ENCODE measurements around the gene INPP5E.
A peak's percentile ranks its signal among the peaks of the same experiment; 100 is the strongest.

Gene INPP5E

GRCh38 chr9:136439481-136440408 lies at the start of gene INPP5E:
Gene INPP5E (minus strand): TSS chr9:136439845. CDS start chr9:136439419, 426 bp downstream.
- H3K27me3 ChIP-seq (ENCODE audit: insufficient read depth, low read length): no peaks in the 10 kb centered on the region
- H3K4me1 ChIP-seq (ENCODE audit: insufficient read depth, low read length): peaks cover 25% of the 10 kb centered on the region
- peak within 1 kb of the TSS; percentile 82 for H3K4me3 ChIP-seq (ENCODE audit: low read length)
- H3K9me3 ChIP-seq (ENCODE audit: low read length): no peaks in the 10 kb centered on the region
- peaks cover 51% of the 10 kb centered on the region for H3K36me3 ChIP-seq (ENCODE audit: insufficient read depth, low read length)
- H2AFZ ChIP-seq (ENCODE audit: low read depth, low read length): peak within 1 kb of the TSS; percentile 72

GRCh38 chr9:136488247-136489214 lies 48.9 kb upstream of the INPP5E start:
- no peak overlapping the region for H3K4me3 ChIP-seq (ENCODE audit: low read length)
- no peaks in the 10 kb centered on the region for H3K9me3 ChIP-seq (ENCODE audit: low read length)
- no peaks in the 10 kb centered on the region for H3K36me3 ChIP-seq (ENCODE audit: insufficient read depth, low read length)
- no peaks in the 10 kb centered on the region for H3K27me3 ChIP-seq (ENCODE audit: insufficient read depth, low read length)
- no peak overlapping the region for H2AFZ ChIP-seq (ENCODE audit: low read depth, low read length)
- peaks cover 28% of the 10 kb centered on the region for H3K4me1 ChIP-seq (ENCODE audit: insufficient read depth, low read length)

- no peaks in the 10 kb centered on the region for H3K9me3 ChIP-seq (ENCODE audit: low read length)
- H3K36me3 ChIP-seq (ENCODE audit: insufficient read depth, low read length): no peaks in the 10 kb centered on the region
- no peak overlapping the region for H3K4me3 ChIP-seq (ENCODE audit: low read length)
- peaks cover 28% of the 10 kb centered on the region for H3K4me1 ChIP-seq (ENCODE audit: insufficient read depth, low read length)
- H2AFZ ChIP-seq (ENCODE audit: low read depth, low read length): no peak overlapping the region
- no peaks in the 10 kb centered on the region for H3K27me3 ChIP-seq (ENCODE audit: insufficient read depth, low read length)
These were observed 48.0 kb upstream of the INPP5E start for GRCh38 chr9:136487672-136488071.

GRCh38 chr9:136486823-136487620 lies 47.4 kb upstream of the INPP5E start:
- Histone ChIP-seq H3K4me1 (ENCODE audit: insufficient read depth, low read length) (peaks cover 29% of the 10 kb centered on the region), H3K4me3 (ENCODE audit: low read length) (no peak overlapping the region), H3K9me3 (ENCODE audit: low read length) (no peaks in the 10 kb centered on the region), H3K36me3 (ENCODE audit: insufficient read depth, low read length) (no peaks in the 10 kb centered on the region), H2AFZ (ENCODE audit: low read depth, low read length) (no peak overlapping the region), H3K27me3 (ENCODE audit: insufficient read depth, low read length) (no peaks in the 10 kb centered on the region)

GRCh38 chr9:136486131-136486530 lies 46.5 kb upstream of the INPP5E start:
- no peaks in the 10 kb centered on the region for H3K9me3 ChIP-seq (ENCODE audit: low read length)
- H3K4me3 ChIP-seq (ENCODE audit: low read length): no peak overlapping the region
- H3K4me1 ChIP-seq (ENCODE audit: insufficient read depth, low read length): peaks cover 37% of the 10 kb centered on the region
- no peak overlapping the region for H2AFZ ChIP-seq (ENCODE audit: low read depth, low read length)
- no peaks in the 10 kb centered on the region for H3K27me3 ChIP-seq (ENCODE audit: insufficient read depth, low read length)
- H3K36me3 ChIP-seq (ENCODE audit: insufficient read depth, low read length): no peaks in the 10 kb centered on the region

GRCh38 chr9:136485049-136486045 lies 45.7 kb upstream of the INPP5E start:
- H3K9me3 ChIP-seq (ENCODE audit: low read length): no peaks in the 10 kb centered on the region
- H3K4me3 ChIP-seq (ENCODE audit: low read length): no peak overlapping the region
- peaks cover 37% of the 10 kb centered on the region for H3K4me1 ChIP-seq (ENCODE audit: insufficient read depth, low read length)
- H3K27me3 ChIP-seq (ENCODE audit: insufficient read depth, low read length): no peaks in the 10 kb centered on the region
- no peak overlapping the region for H2AFZ ChIP-seq (ENCODE audit: low read depth, low read length)
- H3K36me3 ChIP-seq (ENCODE audit: insufficient read depth, low read length): no peaks in the 10 kb centered on the region

GRCh38 chr9:136484153-136485048 lies 44.8 kb upstream of the INPP5E start:
- Histone ChIP-seq H3K4me1 (ENCODE audit: insufficient read depth, low read length) (peaks cover 37% of the 10 kb centered on the region), H3K27me3 (ENCODE audit: insufficient read depth, low read length) (no peaks in the 10 kb centered on the region), H3K36me3 (ENCODE audit: insufficient read depth, low read length) (peaks cover 4% of the 10 kb centered on the region), H3K4me3 (ENCODE audit: low read length) (peak overlapping the region; percentile 79), H2AFZ (ENCODE audit: low read depth, low read length) (peak overlapping the region; percentile 1), H3K9me3 (ENCODE audit: low read length) (no peaks in the 10 kb centered on the region)

GRCh38 chr9:136483589-136484152 lies 44.0 kb upstream of the INPP5E start:
- H3K27me3 ChIP-seq (ENCODE audit: insufficient read depth, low read length): no peaks in the 10 kb centered on the region
- H3K9me3 ChIP-seq (ENCODE audit: low read length): no peaks in the 10 kb centered on the region
- H3K4me3 ChIP-seq (ENCODE audit: low read length): peak overlapping the region; percentile 79
- H2AFZ ChIP-seq (ENCODE audit: low read depth, low read length): peak overlapping the region; percentile 1
- H3K4me1 ChIP-seq (ENCODE audit: insufficient read depth, low read length): peaks cover 37% of the 10 kb centered on the region
- peaks cover 6% of the 10 kb centered on the region for H3K36me3 ChIP-seq (ENCODE audit: insufficient read depth, low read length)

GRCh38 chr9:136482793-136483588 lies 43.3 kb upstream of the INPP5E start, which contains the start of gene SEC16A:
Gene SEC16A (minus strand): TSS chr9:136483040. CDS start chr9:136477615, 5,425 bp downstream.
- H2AFZ ChIP-seq (ENCODE audit: low read depth, low read length): peak within 1 kb of the TSS; percentile 1
- H3K4me3 ChIP-seq (ENCODE audit: low read length): peak within 1 kb of the TSS; percentile 91
- H3K4me1 ChIP-seq (ENCODE audit: insufficient read depth, low read length): peaks cover 37% of the 10 kb centered on the region
- H3K9me3 ChIP-seq (ENCODE audit: low read length): no peaks in the 10 kb centered on the region
- H3K36me3 ChIP-seq (ENCODE audit: insufficient read depth, low read length): peaks cover 11% of the 10 kb centered on the region
- H3K27me3 ChIP-seq (ENCODE audit: insufficient read depth, low read length): no peaks in the 10 kb centered on the region
